DMS153 treated with DMSO at 0.1 percent for 48 hours (cell line): Measurements from ENCODE around the gene CEP162.
"Not testable (repeated sequence)": the region's sequence is repeated elsewhere in the genome, so short reads cannot be mapped to it uniquely, and the experiment has no call there.

Source experiments
- DNase-seq: peaks from one replicate; lab custom pipeline; 2025; ENCODE audit not compliant: unreplicated experiment; lab: John Stamatoyannopoulos, UW

CEP162 gene

DNA sequence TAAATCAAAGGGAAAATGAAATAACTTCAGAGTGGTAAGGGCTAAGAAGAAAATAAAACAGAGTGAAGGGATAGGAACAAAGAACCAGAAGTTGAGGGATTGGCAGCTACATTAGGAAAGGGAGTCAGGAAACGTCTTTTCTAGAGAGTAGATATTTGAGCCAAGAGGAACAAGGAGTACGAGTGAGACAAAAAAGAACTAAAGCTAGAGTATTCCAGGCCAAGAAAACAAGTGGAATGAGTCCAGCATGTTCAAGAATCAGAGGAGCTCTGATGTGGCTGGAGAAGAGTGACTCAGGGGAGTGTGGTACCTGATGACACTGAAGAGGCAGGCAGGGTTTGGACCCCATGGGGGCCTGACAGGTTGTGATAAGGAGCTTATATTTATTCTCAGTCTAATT is 66.3 kb downstream of the CEP162 start:
- DNase-seq: no peak

DNA sequence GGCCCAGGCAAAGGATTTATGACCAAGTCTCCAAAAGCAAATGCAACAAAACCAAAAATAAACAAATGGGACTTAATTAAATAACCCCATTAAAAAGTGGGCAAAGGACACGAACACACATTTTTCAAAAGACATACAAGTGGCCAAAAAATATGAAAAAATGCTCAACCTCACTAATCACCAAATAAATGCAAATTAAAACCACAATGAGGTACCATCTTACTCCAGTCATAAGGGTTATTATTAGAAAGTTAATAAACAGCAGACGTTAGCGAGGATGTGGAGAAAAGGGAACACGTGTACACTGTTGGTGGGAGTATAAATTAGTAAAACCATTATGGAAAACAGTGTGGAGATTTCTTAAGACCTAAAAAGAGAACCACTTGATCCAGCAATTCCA is 71.1 kb downstream of the CEP162 start:
- no peak for DNase-seq

DNA sequence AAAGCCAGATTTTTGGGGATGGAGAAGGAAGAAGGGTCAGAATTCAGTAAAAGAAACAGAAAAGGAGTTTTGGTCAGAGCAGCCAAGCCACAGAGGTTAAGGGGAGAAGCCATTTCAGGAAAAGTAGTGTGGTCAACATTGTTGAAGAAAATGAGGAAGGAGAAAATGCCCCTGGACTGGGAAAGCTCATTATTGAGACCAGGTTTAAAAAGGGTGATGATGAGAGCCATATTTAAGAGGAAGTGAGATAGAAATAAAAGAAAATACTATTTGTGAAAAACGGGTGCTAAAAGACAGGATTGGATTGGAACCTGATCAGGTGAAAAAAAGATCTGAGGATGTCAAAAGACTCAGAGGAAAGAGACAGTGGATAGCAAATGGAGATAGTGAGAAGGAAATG is 75.8 kb downstream of the CEP162 start:
- no peak for DNase-seq

DNA sequence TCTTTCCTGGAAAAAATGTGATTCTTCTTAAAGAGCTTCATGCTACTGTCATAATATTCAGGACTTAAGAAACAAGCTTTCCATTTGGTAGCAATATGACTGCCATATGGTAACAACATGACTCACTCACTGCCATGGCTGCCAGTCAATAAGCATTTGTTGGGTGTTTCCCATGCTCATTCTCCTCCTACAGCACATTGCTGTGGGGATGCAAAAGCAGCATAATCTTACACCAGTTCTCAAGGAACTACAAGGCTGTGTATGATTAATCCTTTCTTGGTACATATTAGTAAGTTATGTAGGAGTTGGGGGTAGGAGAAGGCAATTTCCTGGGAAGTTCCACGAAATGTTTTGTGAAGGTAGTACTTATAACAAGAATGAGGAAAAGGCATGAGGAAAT is 76.7 kb downstream of the CEP162 start:
- no peak for DNase-seq

DNA sequence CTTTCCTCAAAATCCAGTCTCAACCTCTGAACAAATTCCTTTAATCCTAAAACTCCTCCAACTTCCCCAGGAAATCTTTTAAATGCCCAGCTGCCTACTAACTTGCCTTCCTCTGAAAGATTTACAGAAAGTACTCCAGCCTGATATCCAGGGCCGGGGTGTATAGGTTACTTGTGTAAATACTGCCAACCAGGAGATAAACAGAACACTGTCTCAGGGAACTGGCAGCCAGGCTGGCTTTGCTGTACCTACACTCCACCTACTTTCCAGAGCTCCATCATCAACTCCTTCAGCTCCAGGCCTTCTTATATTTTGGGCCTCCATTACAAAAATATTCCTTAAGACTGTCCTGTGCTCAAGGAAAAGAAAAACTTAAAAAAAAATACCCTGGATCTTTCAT is 85.9 kb downstream of the CEP162 start:
- DNase-seq: no peak

DNA sequence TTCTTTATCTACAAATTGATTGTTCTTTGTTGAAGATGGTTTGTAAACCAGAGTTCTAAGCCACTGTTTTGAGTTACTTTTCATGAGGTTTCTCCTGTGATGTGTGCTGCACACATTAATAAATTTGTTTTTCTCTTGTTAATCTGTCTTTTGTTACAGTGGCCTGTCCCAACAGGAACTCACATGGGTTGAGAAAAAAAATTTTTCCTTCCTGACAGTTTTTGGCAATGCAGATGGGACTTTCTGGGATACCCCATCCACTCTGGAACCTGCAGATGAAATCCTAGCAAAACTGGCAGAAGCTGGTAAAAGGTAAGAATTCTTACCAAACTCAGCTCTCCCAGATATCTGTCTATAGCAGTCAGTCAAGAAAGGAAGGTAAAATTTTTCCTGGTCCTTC is 88.1 kb downstream of the CEP162 start:
- DNase-seq: no peak

DNA sequence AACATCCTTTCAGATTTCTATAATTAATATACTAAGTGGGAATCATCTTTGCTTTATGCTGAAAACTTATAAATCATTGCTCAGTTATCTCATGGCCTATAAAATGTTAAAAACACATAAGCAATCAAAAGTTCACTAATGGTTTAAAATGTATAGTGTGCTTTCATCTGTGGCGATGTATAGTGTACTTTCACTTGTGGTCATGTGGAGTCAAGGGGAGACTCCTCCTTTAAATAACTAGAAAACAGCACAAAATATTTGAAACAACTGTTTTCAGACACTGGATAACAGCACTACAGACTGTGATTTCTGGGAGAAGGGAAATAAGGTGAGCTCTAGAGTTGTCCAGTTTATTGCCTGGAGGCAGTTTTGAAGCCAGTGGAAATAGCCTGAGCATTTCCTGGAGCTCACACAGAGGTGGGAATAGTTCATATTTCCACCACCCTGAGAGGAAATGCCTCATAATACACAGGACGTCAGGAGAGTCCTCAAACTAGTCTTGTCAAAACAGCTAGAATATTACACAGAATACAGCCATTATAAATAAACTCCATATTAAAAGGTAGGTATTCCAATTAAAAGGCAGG is 89.4 kb downstream of the CEP162 start:
- DNase-seq: no peak

DNA sequence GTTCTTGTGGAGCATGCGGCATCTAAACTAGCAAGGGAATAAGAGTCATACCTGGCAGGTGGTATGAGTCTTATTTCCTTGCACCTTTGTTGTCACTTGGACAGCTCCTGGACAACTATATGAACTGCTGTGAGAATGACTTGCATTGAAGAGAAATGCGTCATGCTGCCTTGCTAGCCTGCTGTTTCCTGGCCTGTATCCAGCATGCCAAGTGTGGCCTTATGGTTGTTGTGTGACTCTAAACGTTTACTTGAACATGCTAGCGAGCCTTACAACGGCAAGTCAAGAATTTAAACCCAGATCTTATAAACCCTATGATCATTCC is 90.4 kb downstream of the CEP162 start:
- DNase-seq: no peak

DNA sequence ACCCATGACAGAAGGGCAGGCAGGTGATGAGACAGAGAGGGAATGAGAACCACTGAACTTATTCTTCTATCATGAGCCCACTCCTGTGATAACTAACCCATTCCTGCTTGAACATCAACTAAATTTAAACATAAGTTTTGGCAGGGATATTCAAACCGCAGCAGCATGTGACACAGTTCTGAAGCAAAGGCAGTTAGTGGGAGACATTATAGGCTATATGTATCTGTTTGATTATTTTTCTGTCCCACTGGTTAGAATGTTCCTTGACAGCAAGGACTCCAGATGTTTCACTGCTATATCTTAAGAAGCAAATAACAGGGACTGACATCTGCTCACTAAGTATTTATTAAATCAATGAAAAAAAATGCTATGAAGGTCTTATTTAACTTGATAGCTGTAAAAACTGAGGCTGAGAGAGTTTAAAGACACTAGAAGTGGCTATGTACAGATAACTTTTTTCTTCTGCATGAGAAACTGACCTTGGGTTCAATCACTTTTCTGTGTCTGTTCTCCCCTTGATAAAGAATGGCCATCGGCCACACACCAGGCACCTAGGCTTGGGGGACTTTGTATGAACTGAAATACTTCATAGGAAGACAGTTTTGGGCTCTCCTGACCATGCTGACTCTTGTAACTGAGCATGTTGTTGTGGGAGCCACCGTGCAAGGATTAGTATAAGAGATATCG is 90.9 kb downstream of the CEP162 start:
- DNase-seq: no peak

DNA sequence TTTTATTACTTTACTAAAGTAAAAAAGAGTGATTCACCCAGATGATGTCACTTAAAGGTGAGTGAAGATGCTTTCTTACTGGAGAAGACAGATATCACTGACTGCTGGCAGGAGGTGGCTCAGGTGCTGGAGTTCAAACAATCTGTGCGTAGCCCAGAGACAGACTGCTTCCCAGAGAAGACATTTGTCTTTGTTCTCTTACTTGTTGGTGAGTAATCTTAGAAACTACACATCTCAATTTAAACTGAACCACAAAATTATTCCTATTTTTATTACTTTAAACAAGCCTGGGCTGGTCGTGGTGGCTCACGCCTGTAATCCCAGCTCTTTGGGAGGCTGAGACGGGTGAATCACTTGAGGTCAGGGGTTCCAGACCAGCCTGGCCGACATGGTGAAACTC is 92.2 kb downstream of the CEP162 start:
- DNase-seq: no peak

DNA sequence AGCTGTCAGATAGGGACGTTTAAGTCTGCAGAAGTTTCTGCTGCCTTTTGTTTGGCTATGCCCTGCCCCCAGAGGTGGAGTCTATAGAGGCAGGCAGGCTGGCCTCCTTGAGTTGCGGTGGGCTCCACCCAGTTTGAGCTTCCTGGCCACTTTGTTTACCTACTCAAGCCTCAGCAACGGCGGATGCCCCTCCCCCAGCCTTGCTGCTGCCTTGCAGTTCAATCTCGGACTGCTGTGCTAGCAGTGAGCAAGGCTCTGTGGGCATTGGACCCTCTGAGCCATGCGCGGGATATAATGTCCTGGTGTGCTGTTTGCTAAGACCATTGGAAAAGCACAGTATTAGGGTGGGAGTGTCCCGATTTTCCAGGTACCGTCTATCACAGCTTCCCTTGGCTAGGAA is 94.1 kb downstream of the CEP162 start:
- not testable (repeated sequence) for DNase-seq

DNA sequence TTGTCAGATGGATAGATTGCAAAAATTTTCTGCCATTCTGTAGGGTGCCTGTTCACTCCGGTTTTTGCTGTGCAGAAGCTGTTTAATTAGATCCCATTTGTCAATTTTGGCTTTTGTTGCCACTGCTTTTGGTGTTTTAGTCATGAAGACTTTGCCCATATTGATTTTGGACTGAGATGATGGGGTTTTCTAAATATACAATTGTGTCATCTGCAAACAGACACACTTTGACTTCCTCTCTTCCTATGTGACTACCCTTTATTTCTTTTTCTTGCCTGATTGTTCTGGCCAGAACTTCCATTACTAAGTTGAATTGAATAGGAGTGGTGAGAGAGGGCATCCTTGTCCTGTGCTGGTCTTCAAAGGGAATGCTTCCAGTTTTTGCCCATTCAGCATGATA is 97.9 kb downstream of the CEP162 start:
- not testable (repeated sequence) for DNase-seq

DNA sequence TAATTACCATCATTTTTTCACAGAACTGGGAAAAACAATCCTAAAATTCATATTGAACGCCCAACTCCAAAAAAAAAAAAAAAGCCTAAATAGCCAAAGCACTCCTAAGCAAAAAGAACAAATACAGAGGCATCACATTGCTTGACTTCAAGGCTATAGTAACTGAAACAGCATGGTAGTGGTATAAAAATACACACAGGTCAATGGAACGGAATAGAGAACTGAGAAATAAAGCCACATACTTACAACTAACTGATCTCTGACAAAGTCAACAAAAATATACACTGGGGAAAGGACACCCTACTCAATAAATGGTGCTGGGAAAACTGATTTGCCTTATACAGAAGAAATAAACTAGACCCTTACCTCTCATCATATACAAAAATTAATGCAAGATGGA is 104.3 kb downstream of the CEP162 start:
- no peak for DNase-seq

DNA sequence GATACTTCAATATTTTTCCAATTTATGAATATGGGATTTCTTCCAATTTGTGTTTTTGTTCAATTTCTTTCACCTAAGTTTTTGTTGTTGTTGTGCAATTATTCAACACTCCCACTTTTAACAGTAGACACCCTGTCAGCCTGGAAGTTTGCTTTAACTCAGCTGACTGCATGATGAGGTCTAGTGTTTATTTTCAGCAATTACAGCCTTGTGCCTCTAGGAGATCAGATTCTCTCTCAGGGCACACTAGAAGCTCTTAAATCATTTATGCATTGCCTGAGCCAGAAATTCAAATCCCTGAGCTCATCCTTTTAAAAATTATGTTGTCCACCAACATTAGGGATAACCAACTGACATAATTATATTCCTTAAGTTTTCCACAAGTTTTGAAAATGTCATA is 108.2 kb downstream of the CEP162 start:
- DNase-seq: no peak

DNA sequence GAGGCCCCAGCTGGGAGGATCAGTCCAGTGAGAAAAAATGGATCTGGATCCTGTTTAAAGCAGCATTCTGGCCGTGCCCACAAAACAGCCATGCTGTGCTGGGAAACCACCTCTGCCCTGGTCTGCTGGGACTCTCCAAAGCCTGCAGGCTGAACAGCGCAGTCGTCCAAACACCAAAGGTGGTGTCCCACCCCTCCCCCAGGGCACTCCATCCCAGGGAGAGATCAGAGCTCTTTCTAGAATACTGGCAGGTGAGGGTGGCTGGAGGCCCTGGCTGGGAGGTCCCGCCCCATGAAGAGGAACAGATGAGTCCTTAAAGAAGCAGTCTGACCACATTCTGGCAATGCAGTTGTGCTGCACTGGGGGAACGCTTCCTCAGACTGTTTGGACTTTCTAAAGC is 109.3 kb downstream of the CEP162 start:
- no peak for DNase-seq

DNA sequence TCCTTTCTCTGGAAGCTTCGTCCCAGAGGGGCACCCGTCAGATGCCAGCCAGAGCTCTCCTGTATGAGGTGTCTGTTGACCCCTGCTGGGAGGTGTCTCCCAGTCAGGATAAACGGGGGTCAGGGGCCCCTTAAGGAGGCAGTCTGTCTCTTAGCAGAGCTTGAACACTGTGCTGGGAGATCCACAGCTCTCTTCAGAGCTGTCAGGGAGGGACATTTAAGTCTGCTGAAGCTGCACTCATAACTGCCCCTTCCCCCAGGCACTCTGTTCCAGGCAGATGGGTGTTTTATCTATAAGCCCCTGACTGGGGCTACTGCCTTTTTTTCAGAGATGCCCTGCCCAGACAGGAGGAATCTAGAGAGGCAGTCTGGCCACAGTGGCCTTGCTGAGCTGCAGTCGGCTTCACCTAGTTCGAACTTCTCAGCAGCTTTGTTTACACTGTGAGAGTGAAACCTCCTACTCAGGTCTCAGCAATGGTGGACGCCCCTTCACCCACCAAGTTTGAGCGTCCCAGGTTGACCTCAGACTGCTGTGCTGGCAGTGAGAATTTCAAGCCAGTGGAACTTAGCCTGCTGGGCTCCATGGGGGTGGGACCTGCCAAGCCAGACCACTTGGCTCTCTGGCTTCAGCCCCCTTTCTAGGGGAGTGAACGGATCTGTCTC is 112.4 kb downstream of the CEP162 start:
- not testable (repeated sequence) for DNase-seq

DNA sequence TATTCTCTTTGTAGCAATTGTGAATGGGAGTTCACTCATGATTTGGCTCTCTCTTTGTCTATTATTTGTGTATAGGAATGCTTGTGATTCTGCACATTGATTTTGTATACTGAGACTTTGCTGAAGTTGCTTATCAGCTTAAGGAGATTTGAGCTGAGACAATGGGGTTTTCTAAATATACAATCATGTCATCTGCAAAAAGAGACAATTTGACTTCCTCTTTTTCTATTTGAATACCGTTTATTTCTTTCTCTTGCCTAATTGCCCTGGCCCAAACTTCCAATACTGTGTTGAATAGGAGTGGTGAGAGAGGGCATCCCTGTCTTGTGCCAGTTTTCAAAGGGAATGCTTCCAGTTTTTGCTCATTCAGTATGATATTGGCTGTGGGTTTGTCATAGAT is 116.1 kb downstream of the CEP162 start:
- not testable (repeated sequence) for DNase-seq

DNA sequence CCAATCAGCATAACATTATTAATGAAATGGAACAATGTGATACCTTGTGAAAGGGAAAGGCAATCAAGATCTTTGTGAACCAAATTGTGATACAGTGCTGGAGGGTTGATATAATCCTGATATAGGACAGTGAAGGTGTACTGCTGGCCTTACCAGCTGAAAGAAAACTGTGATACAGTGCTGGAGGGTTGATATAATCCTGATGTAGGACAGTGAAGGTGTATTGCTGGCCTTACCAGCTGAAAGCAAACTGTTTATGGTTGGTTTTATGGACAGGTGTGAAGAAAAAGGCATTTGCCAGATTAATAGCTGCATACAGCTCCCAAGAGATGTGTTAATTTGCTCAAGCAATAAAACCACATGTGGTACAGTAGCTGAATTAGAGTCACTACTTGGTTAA is 119.9 kb downstream of the CEP162 start:
- DNase-seq: no peak

DNA sequence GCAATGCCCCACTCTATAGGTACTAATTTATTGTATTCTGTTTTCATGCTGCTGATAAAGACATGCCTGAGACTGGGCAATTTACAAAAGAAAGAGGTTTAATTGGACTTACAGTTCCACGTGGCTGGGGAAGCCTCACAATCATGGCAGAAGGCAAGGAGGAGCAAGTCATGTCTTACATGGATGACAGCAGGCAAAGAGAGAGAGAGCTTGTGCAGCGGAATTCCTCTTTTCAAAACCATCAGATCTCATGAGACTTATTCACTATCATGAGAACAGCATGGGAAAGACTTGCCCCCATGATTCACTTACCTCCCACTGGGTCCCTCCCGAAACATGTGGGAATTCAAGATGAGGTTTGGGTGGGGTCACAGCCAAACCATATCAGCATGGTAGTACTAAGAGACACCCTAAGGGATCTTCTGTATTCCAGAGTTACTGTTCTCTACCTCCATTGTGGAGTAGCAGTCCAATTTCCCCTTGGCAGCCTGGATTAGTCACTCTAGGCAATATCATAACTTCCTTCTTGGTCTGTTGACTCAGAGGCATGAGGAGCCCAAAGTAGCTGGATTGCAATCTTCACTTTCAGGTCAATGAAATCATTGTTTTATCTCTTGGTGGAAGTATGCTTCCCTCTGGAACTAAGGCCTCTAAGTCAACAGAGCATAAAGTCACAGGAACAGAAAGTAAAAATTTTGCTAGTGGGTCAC is 122.1 kb downstream of the CEP162 start:
- DNase-seq: not testable (repeated sequence)

DNA sequence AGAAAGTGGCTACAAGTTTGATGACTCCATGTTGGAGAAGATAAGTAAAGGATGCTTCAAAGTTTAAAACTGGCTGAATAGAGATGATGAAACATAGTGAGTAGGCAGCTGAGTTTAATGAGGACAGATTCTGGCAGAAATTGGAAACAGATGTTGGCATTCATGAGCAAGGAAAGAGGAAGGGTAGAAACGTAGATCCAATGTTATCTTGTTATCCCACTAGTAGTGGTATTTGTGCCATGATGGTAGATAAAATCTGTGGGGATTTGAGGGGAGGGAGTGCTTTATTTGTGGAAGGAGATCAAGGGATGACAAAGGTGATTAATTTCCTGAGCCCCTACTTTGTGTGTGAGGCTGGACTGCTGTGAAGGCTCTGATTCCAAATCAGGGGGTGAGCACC is 124.4 kb downstream of the CEP162 start:
- DNase-seq: no peak

DNA sequence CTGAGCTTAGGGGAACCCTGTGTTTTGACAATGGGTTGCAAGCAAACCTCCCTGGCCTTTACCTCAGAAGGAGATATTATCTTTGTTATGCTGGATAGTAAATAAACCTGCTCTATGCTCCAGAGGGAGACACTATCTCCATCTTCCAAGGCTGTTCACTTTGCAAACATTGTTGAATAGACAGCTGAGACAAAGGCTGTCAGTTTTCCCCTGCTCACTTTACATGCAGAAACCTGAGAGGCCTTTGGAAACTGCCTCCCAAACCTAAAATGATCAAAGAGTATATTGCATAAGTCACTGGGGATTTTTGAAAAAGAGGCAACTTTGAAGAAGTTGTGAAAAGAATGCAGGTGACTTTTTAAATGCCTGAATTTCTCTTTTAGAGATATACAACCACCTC is 132.3 kb downstream of the CEP162 start:
- no peak for DNase-seq
